K562 (cell line): ENCODE results near the gene RHEB. TPM values are rescaled to one million over a fixed set of nuclear protein-coding genes. Genes with fewer than 3 reads are reported as not detected.

Experiments
- ATAC-seq: fragments of 200-7000 bp; cut with Tn5 transposase; 3 replicates; pipeline ENCODE4 v1.9.1; 2020; ENCODE audit warnings: moderate library complexity
- BruUV-seq: library from RNA; stranded (reverse); fragments of 400-500 nt; replicated peaks from 2 replicates; lab custom pipeline; 2021; lab: Mats Ljungman, UMichigan
- CTCF ChIA-PET: fragments of 300-600 bp; formaldehyde crosslinking; extraction: SDS; loops from one replicate; lab custom pipeline; 2021; ENCODE audit warnings: low intra/inter-chr PET ratio; lab: Yijun Ruan, JAX
- POLR2A ChIA-PET: fragments of 300-600, 350-650 bp; sonication (Branson Sonifier 250); formaldehyde crosslinking; extraction: SDS; loops from one replicate; lab custom pipeline; 2021; ENCODE audit warnings: antibody characterized with exemption, inconsistent platforms; lab: Yijun Ruan, JAX
- DNase-seq, 4 experiments: peaks; one replicate each; pipeline versions ENCODE4 v3.0.0 to v3.0.0-alpha.2; 2011 to 2018; ENCODE audit warnings: low spot score in 3 of 4, mixed read lengths in 3 of 4; ENCODE audit errors: extremely low read depth in 1 of 4
- FAIRE-seq: peaks from 2 replicates; lab custom pipeline; 2011; peaks lifted over from hg19 to GRCh38; lab: Jason Lieb, UNC
- H2AFZ ChIP-seq: 2 replicates; pipeline ENCODE4 v1.6.0; 2011; ENCODE audit warnings: low read depth, low read length, control low read depth, inconsistent platforms
- H3K27ac ChIP-seq: fragments of 200-600 bp; 3 replicates; pipeline ENCODE4 v1.8.0; 2011; ENCODE audit warnings: low read depth, mild to moderate bottlenecking, control low read depth, inconsistent platforms, low read length, moderate library complexity, mixed read lengths; ENCODE audit errors: extremely low read depth
- H3K27me3 ChIP-seq, 2 experiments: fragments of 300-600 bp in 1 of 2; 2 replicates in 1 of 2; 3 replicates in 1 of 2; pipeline versions ENCODE4 v1.6.0 to v1.8.0; 2011; ENCODE audit warnings: inconsistent platforms in 2 of 2, low read length in 2 of 2, mild to moderate bottlenecking in 1 of 2, mixed read lengths in 1 of 2, moderate library complexity in 1 of 2; ENCODE audit not compliant: control insufficient read depth in 2 of 2, insufficient read depth in 2 of 2
- H3K36me3 ChIP-seq: fragments of 300-600 bp; 3 replicates; pipeline ENCODE4 v1.8.0; 2011; ENCODE audit warnings: mild to moderate bottlenecking, low read length, inconsistent platforms; ENCODE audit not compliant: control insufficient read depth, insufficient read depth
- H3K4me1 ChIP-seq, 2 experiments: fragments of 200-600 bp in 1 of 2; replicated peaks in 1 of 2; 2 replicates in 1 of 2; 3 replicates in 1 of 2; pipeline versions ENCODE4 v1.5.1 to v1.8.0; 2011; ENCODE audit warnings: inconsistent platforms in 2 of 2, low read length in 2 of 2, mild to moderate bottlenecking in 1 of 2, mixed read lengths in 1 of 2, moderate library complexity in 1 of 2; ENCODE audit not compliant: control insufficient read depth in 2 of 2, insufficient read depth in 2 of 2
- H3K4me2 ChIP-seq: 2 replicates; pipeline ENCODE4 v1.6.1; 2011; ENCODE audit warnings: low read length, control low read depth, inconsistent platforms, mixed read lengths; ENCODE audit not compliant: insufficient read depth
- H3K4me3 ChIP-seq: fragments of 200-600 bp; sonication (generic), shearing (Covaris generic); 2 replicates; pipeline ENCODE4 v1.5.1; 2016; ENCODE audit warnings: control low read depth, inconsistent platforms
- H3K79me2 ChIP-seq: fragments of 200-600 bp; 3 replicates; pipeline ENCODE4 v1.8.0; 2011; ENCODE audit warnings: low read length, inconsistent platforms; ENCODE audit not compliant: control insufficient read depth, insufficient read depth
- H3K9ac ChIP-seq, 2 experiments: 2 replicates each; pipeline versions ENCODE4 v1.6.0 to v1.6.1; 2011; ENCODE audit warnings: low read depth in 2 of 2, low read length in 2 of 2, control low read depth in 1 of 2, inconsistent platforms in 1 of 2, mild to moderate bottlenecking in 1 of 2, mixed read lengths in 1 of 2; ENCODE audit not compliant: insufficient read depth in 1 of 2
- H3K9me1 ChIP-seq: one replicate; pipeline ENCODE4 v1.6.0; 2011; ENCODE audit warnings: inconsistent platforms, mild to moderate bottlenecking, low read length, moderate library complexity; ENCODE audit not compliant: control insufficient read depth, insufficient read depth
- H3K9me3 ChIP-seq: replicated peaks from 2 replicates; pipeline ENCODE4 v1.5.1; 2011; ENCODE audit warnings: low read depth, low read length, inconsistent platforms; ENCODE audit not compliant: control insufficient read depth, insufficient read depth
- H4K20me1 ChIP-seq: replicated peaks from 2 replicates; pipeline ENCODE4 v1.6.1; 2011; ENCODE audit warnings: low read length, inconsistent platforms, mixed read lengths; ENCODE audit not compliant: control insufficient read depth, insufficient read depth
- CEBPB ChIP-seq: fragments of 450-650 bp; IDR thresholded peaks from 2 replicates; pipeline ENCODE4 v1.6.1; 2016; ENCODE audit warnings: missing genetic modification characterization, missing compliant biosample characterization
- CEBPG ChIP-seq, 3 experiments: fragments of 200-800 bp in 1 of 3; sonication (Bioruptor generic) in 1 of 3; sonication (generic) in 1 of 3; formaldehyde crosslinking in 1 of 3; IDR thresholded peaks in 2 of 3; conservative IDR thresholded peaks in 1 of 3; 2 replicates each; pipeline versions ENCODE4 v1.6.1 to v1.8.0; 2016 to 2022; ENCODE audit warnings: missing compliant biosample characterization in 2 of 3, missing genetic modification characterization in 2 of 3, mild to moderate bottlenecking in 1 of 3, missing genetic modification reagents in 1 of 3
- FOXJ3 ChIP-seq: sonication (generic); formaldehyde crosslinking; IDR thresholded peaks from 2 replicates; pipeline ENCODE4 v1.4.0; 2020; ENCODE audit warnings: mild to moderate bottlenecking, missing genetic modification reagents
- L3MBTL2 ChIP-seq: fragments of 450-650 bp; IDR thresholded peaks from 2 replicates; pipeline ENCODE4 v1.6.1; 2016; ENCODE audit warnings: mild to moderate bottlenecking, moderate library complexity
- MYC ChIP-seq, 2 experiments: fragments of 250-450 bp in 1 of 2; sonication (Bioruptor Pico) in 1 of 2; IDR thresholded peaks; 2 replicates each; pipeline versions ENCODE4 v1.5.1 to v1.6.1; 2012 to 2021; ENCODE audit warnings: low read depth in 2 of 2, borderline replicate concordance in 1 of 2, improper control_type of control experiment in 1 of 2, low read length in 1 of 2, mild to moderate bottlenecking in 1 of 2, moderate library complexity in 1 of 2
- SMARCB1 ChIP-seq: IDR thresholded peaks from 2 replicates; pipeline ENCODE4 v1.6.1; 2011; ENCODE audit warnings: improper control_type of control experiment, low read depth; ENCODE audit not compliant: insufficient read length
- TSC22D4 ChIP-seq: fragments of 450-650 bp; IDR thresholded peaks from 2 replicates; pipeline ENCODE4 v1.6.1; 2016; ENCODE audit warnings: missing genetic modification characterization, missing biosample characterization, control low read depth
- ZKSCAN1 ChIP-seq: fragments of 150-350 bp; IDR thresholded peaks from 2 replicates; pipeline ENCODE4 v1.6.1; 2016; ENCODE audit warnings: low read depth, low read length
- WGBS: fragments of 100-300 bp; shearing (Covaris generic); methylation state at CpG from one replicate; pipeline ENCODE4 v1.1.6; 2016; ENCODE audit warnings: low coverage, mixed read lengths; ENCODE audit not compliant: insufficient coverage; ENCODE audit errors: missing lambda C conversion rate; 5-methylcytosine and 5-hydroxymethylcytosine counted together
- in situ Hi-C: fragments of 300-500 bp; cut with MboI; formaldehyde crosslinking; loops from 4 replicates; pipeline ENCODE4 v1.15.0; 2018; ENCODE audit warnings: inconsistent platforms, mixed read lengths
- intact Hi-C: fragments of 100-400 bp; cut with micrococcal nuclease; formaldehyde crosslinking; loops from 2 replicates; pipeline ENCODE4 v1.14.2; 2022
- polyA plus RNA-seq, 8 experiments: library from polyadenylated mRNA; depleted of rRNA in 4 of 8; stranded (reverse) in 5 of 8; unstranded in 3 of 8; fragments of >200 nt; fragmentation: Nextera tagmentation in 2 of 8; fragmentation: Illumina TruSeq in 1 of 8; extraction: Ambion mirVana in 2 of 8; extraction: Trizol in 1 of 8; gene quantifications; 2 replicates each; pipeline versions ENCODE4 v1.2.1 to v1.2.3, GENCODE V29; 2011 to 2014; ENCODE audit warnings: inconsistent platforms in 1 of 8, missing spikeins in 1 of 8
- total RNA-seq, 7 experiments: library from RNA; depleted of rRNA in 6 of 7; stranded (reverse); fragments of >200 nt in 6 of 7; fragmentation: Illumina TruSeq in 2 of 7; extraction: Trizol in 2 of 7; gene quantifications; 2 replicates each; pipeline versions ENCODE4 v1.2.1 to v1.2.3, GENCODE V29; 2011 to 2021; ENCODE audit warnings: low replicate concordance in 1 of 7

Gene RHEB
- total and polyA plus RNA-seq, 9 of the 15 experiments (the other 6 are each of a cell fraction or from before 2014, with no cell fraction given), result 28.5 to 249 (median 182) TPM

DNA sequence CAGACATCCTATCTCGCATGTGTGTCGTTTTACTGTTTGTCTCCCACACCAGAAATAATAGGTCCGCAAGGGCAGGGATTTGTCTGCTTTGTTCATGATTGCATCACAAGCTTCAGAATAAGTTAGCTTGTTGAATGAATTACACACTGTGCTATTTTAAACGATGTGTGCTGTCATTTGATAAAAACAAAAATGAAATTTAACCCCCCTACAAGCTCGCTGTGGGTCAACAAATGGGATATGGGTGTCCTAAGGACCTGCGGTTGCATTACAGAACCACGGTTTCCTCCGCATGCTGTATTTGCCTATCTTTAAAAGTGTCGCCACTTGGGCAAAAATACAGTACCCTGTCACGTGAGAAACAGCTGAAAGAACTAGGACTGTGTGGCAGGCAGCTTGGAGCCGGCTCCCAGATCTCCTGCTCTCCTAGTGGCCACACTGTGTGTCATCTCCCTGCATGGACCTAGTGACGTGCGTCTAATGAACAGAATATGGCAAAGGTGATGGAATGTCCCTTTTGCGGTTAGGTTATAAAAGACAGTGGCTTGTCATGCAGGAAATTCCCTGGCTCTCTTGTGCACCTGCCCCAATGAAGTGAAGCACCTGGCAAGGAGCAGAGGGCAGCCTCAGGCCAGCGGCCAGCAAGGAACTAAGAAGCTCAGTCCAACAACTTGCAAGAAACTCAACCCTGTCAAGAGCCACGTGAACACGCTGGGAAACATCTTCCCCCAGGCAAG is 46.9 kb downstream of the RHEB start:
- ATAC-seq (no peak), FAIRE-seq (no peak), DNase-seq (no peak)
- peaks cover 98% of the 10 kb centered on the region for H3K36me3 ChIP-seq
- no TSS peak for BruUV-seq
- no peaks in the 10 kb centered on the region for H3K9me3 ChIP-seq
- 94% methylated on average over 17 of the region's 17 CpGs for WGBS
- H3K79me2 ChIP-seq, result peaks cover 33% of the 10 kb centered on the region
- TF ChIP-seq SMARCB1 (no peak), TSC22D4 (tag) (no peak), CEBPB (tag) (peak; percentile 18; the same call in 1 of the 2 replicates), L3MBTL2 (no peak), CEBPG (CRISPR knock-in tag; IDR thresholded peaks at IDR 0.05) (no peak), CEBPG (tag; conservative IDR thresholded peaks at IDR 0.05 in 1 of 2, IDR thresholded peaks at IDR 0.05 in 1 of 2) (peak; percentile 28; a peak in 2 of 4 replicates), FOXJ3 (CRISPR knock-in tag) (no peak), MYC (IDR thresholded peaks at IDR 0.05; ENCODE audit: low read depth, low read length) (no peak), MYC (CRISPR knock-in tag; IDR thresholded peaks at IDR 0.05; ENCODE audit: borderline replicate concordance, low read depth) (no peak), ZKSCAN1 (0 out of 2 replicates have a peak, but pooled peaks have one; percentile 15)
- intact Hi-C loops (no loop called here), in situ Hi-C loops (no loop called here)
- H3K27ac ChIP-seq, result no peak overlapping the region
- 0 out of 5 replicates have a peak, but pooled peaks cover 0 to 3% of the 10 kb centered on the region in 2 experiments for H3K4me1 ChIP-seq
- H3K9ac ChIP-seq, result no peak overlapping the region
- no peak overlapping the region for H3K4me3 ChIP-seq
- H3K4me2 ChIP-seq, result no peak overlapping the region
- H3K9me1 ChIP-seq, result no peaks in the 10 kb centered on the region
- POLR2A ChIA-PET, result interaction anchor here (1.0 to 1.2 kb wide), 2 partner anchors 9 to 10 kb away, joined by 3 to 7 read pairs; no protein-coding TSS in a partner anchor
- H3K27me3 ChIP-seq, result no peaks in the 10 kb centered on the region
- CTCF ChIA-PET, result no interaction called here
- H2AFZ ChIP-seq, result no peak overlapping the region
- H4K20me1 ChIP-seq, result no peaks in the 10 kb centered on the region; the same call in 1 of the 2 replicates
